HG03432 (cell line): ENCODE data around the gene ZNF827.

ENCODE experiments used
- ATAC-seq: cut with Tn5 transposase; IDR thresholded peaks from one replicate; pipeline ENCODE4 v1.9.1; 2021; ENCODE audit warnings: mild to moderate bottlenecking, moderate library complexity; ENCODE audit not compliant: unreplicated experiment

ZNF827 gene

DNA sequence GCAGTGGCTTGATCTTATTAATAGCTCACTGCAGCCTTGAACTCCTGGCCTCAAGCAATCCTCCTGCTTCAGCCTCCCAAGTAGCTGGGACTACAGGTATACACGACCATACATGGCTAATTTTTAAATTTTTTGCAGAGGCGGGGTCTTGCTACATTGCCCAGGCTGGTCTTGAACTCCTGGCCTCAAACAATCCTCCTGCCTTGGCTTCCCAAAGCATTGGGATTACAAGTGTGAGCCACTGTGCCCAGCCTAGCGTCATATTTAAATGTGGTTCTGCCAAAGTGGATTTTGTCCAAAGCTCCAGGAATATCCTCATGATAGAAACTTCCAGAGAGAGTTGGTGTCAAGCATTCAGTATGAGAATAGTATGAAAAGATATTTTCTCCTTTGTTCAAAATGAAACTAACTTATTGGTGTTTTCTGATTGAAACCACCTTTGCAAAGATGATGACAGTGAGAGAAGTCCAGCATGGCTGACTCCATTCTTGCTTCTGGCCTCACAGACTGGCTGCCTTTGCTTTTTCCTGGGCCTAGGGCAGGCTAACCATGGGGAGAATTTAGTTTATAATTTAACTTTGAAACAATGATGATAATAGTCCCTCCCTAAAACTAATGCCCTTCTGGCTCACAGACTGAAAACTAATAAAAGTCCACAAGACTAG, 129.6 kb downstream of the ZNF827 start:
- ATAC-seq, result peak; percentile 24

DNA sequence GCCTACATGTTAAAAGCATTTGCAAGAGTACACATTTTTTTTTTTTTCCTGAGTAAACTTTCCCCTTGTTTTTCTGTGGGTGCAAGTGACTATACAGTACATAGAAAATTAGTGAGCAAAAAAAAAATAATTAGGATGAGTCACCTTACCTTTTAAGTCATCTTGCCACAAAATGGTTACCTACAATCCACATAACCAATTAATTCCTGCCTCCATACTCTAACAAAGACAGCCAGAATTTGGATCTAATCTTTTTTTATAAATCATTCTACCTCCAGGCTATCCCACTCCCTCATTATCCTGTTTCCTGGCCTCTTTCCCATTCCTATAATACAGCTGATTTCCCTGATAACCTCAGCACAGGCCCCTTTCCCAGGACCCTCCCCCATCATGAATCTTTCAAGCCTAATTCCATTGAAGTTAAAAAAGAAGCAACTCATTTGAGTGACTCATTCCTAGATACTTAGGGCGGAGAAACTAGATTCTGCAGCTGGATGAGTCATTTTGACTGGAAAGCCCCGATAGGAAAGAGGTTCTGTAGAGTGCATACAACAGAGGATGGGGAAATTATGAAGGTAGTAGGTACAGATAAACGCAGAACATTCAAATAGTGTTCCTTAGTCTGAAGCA, 130.5 kb downstream of the ZNF827 start:
- peak; percentile 77 for ATAC-seq

DNA sequence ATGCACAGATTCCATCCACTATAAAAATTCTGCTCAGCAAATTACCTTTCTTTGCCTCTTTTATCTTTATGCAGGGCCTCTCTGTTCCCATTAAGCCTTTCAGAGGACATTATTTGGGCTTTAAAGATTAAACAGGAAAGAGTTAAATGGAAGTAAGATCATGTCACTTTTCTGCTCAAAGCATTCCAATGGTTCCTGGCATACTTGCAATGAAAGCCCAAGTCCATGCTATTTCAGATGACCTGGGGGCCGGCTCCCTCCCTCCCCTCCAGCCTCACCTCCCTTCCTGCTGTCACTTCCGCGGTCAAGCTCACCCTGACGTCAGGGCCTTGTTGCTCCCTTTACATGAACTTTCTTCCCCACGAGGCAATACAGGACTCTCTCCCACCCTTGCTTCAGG, 133.1 kb downstream of the ZNF827 start:
- no peak for ATAC-seq

DNA sequence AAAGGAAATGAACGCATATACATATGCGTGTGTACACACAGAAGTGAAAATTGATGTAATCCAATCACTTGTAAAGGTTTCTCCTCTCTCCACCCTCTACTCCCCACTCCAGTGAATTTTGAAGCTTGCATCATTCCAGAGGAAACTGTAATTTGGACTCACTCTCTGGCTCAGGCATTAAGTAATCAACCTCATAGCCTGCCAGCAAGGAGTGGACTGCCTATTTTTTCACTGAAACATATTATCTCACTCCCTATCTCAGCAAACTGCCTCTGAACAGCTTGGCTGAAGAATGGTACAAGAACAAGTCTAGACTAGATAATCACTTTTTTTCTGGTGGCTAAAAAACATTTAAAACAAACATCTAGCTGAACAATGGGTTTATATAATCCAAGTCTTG, 134.5 kb downstream of the ZNF827 start:
- no peak for ATAC-seq

DNA sequence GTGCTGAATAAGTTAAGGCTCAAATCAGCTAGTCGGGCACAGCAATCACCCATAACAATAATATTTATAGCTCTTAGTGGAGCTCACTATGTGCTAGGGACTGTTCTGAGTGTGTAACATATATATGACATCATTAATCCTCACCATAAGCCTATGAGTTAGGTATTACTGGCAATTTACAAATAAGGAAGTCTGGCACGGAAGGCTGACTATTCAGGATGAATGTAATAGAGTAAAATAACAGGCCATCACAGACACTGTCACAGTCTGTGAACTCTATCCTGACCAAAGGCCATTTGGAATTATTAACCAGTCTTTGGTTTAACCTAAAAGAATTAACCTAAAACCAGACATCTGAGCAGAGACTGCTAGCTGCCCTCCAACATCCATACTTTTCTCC, 139.4 kb downstream of the ZNF827 start:
- ATAC-seq, result no peak

DNA sequence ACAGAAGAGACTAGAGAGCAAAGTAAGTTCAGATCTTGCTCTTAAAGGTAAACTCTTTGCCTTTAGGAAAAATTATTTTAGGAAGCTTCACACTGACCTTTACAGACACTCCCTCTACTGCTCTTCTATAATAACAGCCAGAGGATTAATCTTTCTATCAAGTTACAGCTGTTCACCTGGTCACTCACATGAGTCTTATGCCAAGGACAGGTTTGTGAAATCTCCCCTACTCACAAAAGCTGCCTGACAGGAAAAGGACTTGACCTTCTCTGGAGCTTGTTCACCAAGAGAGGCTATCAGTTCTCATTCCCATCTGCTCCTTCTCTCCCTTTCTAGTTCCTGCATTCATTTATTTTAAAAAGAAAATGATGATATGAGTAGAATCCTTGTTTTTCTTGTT, 141.3 kb downstream of the ZNF827 start:
- no peak for ATAC-seq

DNA sequence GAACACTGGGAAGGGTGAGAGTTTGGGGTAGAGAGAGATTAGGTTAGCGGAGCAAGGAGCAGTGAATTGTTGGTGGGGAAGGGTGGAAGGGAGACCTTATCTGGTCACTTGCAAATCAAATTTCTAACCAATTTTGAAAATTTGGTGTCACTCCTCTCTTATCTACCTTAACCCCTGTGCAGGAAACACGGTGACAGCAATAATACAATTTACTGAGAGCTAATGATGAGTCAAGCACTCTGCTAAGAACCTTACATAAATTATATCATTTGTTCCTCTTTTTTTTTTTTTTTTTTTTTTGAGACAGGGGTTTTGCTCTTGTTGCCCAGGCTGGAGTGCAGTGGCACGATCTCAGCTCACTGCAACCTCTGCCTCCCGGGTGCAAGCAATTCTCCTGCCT, 142.3 kb downstream of the ZNF827 start:
- no peak for ATAC-seq

DNA sequence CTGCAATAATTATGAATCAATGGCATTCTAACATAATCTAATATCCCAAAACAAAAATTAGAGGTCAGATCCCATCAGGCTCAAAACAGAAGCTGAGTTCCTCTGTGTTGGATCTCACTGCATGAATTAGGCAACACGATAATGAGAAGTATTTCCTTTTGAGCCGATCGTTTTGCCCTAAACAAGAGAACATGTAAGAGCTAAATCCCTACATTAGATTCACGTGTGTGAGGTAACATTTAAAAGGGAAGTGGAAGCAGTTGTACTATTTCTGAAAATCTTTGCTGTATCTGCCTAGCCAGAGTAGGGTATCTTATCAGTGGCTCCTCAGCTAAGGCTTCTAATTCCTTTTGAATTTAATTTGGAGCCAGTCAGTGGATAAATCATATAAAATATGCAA, 143.1 kb downstream of the ZNF827 start:
- ATAC-seq, result no peak

DNA sequence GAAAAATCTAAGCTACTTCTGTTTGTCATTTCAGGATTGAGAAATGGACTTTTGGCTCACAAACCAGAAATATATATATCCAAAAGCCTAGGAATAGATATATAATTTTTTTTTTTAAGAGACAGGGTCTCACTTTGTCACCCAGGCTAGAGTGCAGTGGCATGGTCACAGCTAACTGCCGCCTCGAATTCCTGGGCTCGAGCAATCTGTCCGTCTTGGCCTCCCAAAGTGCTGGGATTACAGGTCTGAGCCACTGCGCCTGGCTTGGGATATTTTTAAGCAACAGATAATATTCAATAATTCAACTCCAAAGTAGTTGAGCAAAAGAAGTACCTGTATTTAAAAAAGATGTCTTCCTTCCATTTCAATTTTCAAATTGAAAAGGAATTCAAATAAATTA, 146.2 kb downstream of the ZNF827 start:
- no peak for ATAC-seq

DNA sequence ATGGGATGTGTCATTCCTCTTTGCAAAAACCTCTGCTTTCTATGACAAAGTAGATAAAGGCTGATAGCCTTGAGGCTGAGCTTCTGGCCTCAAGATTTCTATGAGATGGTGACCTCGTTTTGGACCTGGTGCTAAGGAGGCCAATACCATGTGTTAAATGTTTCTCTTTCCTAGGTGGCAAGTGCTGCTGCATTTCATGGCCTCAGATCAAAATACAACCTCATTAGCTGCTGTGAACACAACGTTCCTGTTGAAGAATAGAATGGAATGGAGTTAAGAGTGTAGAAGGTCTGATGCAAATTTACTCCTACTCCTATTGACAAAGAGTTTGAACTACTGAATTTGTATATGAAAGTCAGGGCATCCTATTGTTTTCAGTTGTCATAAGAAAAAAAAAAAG, 146.6 kb downstream of the ZNF827 start:
- no peak for ATAC-seq

DNA sequence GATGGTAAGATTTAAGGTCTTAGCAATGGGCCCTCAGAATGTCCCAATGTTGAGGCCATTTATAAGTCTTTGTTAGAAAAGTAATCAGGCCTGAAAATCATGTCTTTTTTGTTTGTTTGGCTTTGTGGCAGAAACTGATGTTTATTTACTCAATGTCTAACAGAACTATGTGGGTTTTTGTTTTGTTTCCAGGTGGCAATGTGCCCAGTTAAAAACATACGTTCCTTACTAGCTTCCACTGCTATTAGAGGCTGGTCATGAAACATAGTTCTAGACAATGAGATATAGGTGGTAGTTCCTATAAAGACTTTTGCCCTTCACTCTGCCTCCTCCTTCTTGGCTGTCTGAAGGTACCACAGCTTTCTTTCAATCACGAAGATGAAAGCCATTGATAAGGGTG, 149.9 kb downstream of the ZNF827 start:
- ATAC-seq, result no peak

DNA sequence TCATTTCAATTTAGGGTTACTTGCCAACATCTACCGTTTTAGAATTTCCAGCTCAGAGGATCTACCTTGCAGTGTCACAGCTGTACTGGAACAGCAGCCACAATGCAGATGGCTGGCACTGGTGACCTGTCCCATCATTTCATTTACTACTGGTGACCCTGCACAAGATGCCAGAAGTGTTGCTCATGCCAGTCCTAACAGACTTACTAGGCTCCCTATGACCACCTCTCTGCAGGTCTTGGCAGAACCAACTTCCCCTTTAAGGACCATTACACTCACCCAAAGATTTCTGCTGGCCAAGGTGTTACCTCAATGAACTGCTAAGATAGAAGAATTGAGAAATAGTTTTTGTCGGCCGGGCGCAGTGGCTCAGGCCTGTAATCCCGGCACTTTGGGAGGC, 151.8 kb downstream of the ZNF827 start:
- no peak for ATAC-seq

DNA sequence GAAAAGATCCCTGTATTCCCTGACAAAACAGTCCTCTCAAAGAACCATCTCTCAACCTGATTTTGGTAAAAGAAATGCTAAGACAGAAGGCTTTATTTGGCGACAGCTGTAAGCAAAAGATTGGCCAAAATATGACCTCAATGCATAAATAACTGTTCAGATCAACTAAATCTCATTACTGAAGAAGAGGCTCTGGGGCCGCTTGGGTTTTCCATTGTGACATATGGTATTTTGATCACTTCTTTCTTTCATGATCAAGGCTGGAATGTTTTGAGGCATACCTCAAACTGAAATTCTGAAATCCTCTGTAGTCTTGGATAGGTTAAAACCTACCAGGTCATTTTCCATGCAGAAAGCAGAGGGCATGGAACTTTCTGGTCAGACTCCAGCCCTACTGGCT, 152.4 kb downstream of the ZNF827 start:
- no peak for ATAC-seq

DNA sequence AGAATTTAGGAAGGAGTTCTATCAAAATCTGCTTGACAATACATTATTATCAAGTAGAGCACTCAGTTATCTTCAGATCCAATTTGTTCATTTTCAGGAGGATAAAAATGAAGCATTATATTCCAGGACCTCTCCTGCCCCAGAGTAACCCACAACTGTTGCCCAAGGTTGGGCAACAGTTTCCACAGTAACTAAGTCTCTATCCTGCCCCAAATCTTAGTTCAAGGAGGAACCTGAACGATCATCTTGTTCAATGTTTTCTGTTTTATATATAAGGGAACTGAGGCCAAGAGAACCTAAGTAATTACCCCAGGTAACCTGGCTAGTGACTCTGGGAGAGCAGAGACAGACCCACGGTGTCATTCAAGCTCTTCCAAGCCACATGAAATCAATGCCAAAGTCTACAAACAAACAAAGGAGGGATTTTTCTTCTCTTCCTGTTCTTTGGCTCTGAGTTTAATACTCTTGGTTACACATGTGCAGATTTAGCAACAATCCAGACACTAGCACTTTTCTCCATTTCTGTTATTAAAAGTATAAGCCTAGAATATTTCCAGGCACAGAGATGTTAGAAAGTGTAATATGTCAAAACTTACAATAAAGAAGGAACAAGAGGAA, 153.1 kb downstream of the ZNF827 start:
- no peak for ATAC-seq

DNA sequence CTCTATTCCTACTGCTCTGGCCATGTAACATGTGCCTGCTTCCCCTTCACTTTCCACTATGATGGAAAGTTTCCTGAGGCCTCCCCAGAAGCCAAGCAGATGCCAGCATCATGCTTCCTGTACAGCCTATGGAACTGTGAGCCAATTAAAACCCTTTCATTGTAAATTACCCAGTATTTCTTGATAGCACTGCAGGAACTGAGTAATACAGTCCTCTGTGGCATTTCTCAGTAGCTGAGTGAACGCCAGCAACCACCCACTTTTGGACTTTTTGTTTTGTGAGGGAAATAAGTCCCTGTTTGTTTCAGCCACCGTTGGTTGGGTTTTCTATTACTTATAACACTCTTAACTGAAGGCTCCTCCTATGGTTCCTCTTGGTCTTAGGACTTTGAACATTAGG, 154.6 kb downstream of the ZNF827 start:
- ATAC-seq, result no peak

DNA sequence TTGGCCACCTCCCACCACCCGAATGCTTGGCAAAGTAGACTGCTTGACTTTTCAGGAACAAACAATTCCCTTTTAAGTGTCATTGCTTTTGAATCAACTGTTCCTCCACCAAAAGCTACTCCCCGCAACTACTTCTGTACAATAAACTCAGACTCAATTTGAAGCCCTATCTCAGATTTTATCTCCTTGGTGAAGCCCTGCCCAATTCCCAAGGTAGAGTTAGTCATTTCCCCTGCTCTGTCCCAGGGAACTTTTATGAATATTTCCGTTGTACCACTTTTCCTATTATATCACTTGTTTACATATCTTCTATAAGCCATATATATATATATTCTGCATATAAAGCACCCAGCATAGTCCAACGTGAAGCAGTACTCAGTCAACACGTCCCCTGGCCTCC, 155.9 kb downstream of the ZNF827 start:
- ATAC-seq, result no peak

DNA sequence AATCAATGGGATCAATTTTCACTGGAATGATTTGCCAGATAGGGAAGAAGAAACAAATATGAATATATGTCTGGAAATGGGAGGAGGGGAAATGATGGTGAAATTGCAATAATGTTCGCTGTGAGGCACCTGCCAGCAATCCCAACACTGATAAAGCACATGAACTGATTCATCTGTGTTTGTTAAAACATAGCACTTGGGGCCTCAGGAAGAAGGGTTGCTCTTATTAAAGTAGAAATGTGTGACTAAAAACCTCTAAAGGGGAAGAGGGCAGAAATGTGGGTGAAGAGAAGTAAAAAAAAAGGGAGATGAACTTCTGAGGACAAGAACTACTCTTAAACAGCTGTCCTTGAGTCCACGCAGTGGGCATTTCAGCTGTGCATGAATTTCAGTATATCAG, 157.3 kb downstream of the ZNF827 start:
- ATAC-seq, result no peak

DNA sequence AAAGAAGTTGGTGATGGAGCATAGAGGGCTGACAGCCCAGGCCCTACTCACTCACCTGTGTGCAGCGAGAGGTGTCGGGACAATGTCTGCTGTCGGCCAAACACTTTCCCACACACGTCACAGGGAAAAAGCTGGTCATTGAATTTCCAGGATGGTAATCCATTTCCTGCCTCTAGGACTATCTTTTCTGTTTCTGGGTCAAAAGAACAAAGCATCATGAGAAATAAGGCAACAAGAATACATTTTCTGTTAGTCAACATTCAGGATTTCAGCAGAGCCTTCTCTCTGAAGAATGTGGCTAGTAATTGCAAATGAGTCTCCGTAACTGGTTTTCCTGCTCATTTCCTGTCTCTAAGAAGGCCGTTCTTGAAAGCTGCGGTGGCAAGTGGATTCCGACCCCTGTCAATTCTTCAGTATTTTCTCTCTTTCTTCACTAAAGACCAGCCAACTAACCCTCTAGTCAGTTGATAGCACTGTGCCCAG, 159.3 kb downstream of the ZNF827 start:
- no peak for ATAC-seq

DNA sequence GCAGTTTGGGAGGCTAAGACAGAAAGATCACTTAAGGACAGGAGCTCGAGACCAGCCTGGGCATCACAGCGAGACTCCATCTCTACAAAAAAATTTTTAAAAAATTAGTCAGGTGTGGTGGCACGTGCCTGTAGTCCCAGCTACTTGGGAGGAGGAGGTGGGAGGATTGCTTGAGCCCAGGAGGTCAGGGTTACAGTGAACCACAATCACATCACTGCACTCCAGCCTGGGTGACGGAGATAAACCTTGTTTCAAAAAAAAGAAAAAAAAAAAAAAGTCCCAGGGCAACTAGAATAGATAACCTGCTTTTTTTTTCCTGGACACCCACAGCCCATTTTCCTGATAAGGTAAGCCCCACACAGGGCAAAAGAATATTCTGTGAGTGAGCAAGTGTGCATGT, 162.4 kb downstream of the ZNF827 start:
- no peak for ATAC-seq

DNA sequence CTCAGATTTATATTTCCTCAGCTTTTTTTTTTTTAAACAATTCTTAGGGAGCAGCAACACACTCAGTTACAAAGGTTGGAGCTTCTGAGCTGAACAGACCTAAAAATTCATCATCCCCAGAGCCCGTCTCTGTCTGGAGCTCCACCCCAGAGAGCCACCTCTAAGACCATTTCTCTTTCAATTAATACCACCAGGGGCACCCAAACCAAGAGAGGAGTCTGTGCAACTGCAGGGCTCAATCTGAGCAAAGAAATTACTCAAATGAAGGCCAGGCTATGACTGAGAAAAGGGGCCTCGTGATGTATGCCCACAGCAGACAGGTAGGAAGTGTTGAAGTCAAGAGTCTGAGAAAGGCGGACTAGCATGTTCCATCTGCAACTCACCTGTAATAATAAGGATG, 163.2 kb downstream of the ZNF827 start:
- no peak for ATAC-seq

DNA sequence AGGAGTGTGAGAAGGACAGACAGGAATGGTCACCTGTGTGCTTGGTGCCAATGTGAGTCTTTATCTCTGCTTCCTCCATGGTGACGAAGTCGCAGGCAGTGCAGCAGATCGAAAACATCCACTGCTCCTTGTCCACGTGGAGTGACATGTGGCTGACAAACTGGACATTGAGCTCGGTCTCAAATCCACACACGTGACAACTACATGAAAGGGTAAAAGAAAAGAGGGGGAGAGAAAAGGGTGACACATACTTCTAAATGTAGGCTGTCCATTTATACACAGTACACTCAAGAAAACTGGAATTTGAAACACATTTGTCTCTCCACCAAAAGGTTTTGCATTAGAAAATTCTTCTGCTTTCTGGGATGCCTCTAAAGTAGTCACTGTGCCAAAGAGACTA, 164.2 kb downstream of the ZNF827 start:
- no peak for ATAC-seq

DNA sequence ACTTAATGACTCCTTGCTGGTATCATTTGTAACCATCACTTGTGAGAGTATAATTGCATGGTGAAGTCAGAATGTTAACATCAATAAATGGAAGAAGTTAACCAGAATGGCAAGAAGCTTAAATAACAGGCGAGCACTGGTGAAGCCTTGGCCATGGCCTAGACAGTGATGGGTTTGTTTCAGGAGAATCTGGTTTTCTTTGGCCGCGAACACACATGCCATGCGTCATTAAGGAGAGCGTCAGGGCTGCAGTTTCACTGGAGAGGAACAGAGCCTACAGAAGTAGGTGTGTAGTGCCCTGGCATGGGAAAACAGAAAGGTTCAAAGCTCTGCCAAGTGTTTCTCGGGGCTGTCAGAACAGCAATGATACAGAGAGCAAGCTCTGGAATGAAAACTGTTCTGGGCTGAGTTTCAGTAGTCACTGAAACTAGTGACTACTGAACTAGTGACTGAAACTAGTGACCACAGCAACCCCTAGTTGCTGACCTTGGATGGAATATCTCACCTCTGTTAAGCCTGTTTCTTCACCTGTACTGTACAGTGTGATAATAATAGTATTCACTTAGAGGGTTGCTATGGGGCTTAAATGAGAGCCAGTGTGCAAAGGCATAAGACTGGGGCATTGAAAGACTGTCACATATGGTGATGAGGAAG, 164.9 kb downstream of the ZNF827 start:
- peak; percentile 93 for ATAC-seq
